Liver (tissue), 9 donors: ENCODE data around the gene ARSD. TPM values are rescaled to one million over a fixed set of nuclear protein-coding genes. Genes with fewer than 3 reads are reported as not detected.

Source experiments
- DNase-seq: peaks from one replicate; pipeline ENCODE4 v3.0.0-alpha.2; 2017; ENCODE audit warnings: low spot score
- H3K27ac ChIP-seq, 2 donors: one replicate each; pipeline ENCODE4 v1.7.0; 2013; ENCODE audit warnings: inconsistent platforms in 2 of 2, low read length in 2 of 2, control low read depth in 1 of 2, low read depth in 1 of 2, mild to moderate bottlenecking in 1 of 2
- H3K27me3 ChIP-seq, 4 donors: one replicate each; pipeline versions ENCODE4 v1.6.1 to v1.7.0; 2013; ENCODE audit warnings: low read length in 3 of 4, inconsistent platforms in 1 of 4, mild to moderate bottlenecking in 1 of 4, moderate library complexity in 1 of 4; ENCODE audit not compliant: control insufficient read depth in 4 of 4, insufficient read depth in 4 of 4
- H3K36me3 ChIP-seq, 4 donors: one replicate each; pipeline versions ENCODE4 v1.6.1 to v1.7.0; 2013; ENCODE audit warnings: low read length in 3 of 4, mild to moderate bottlenecking in 3 of 4, low read depth in 1 of 4, moderate library complexity in 1 of 4; ENCODE audit not compliant: control insufficient read depth in 4 of 4, insufficient read depth in 3 of 4
- H3K4me1 ChIP-seq, 4 donors: one replicate each; pipeline versions ENCODE4 v1.6.1 to v1.7.0; 2013; ENCODE audit warnings: low read length in 3 of 4, mild to moderate bottlenecking in 3 of 4, moderate library complexity in 1 of 4; ENCODE audit not compliant: control insufficient read depth in 4 of 4, insufficient read depth in 4 of 4
- H3K4me3 ChIP-seq, 3 donors: one replicate each; pipeline versions ENCODE4 v1.6.1 to v1.7.0; 2013; ENCODE audit warnings: low read length in 3 of 3, control low read depth in 1 of 3, low read depth in 1 of 3, mild to moderate bottlenecking in 1 of 3
- H3K9ac ChIP-seq, 2 donors: one replicate each; pipeline ENCODE4 v1.7.0; 2013; ENCODE audit warnings: low read length in 2 of 2, mild to moderate bottlenecking in 2 of 2, moderate library complexity in 2 of 2, control low read depth in 1 of 2, low read depth in 1 of 2
- H3K9me3 ChIP-seq, 4 donors: one replicate each; pipeline versions ENCODE4 v1.6.1 to v1.7.0; 2013; ENCODE audit warnings: low read length in 3 of 4; ENCODE audit not compliant: control insufficient read depth in 4 of 4
- ATF3 ChIP-seq: IDR thresholded peaks from 2 replicates; pipeline ENCODE4 v1.6.1; 2016; ENCODE audit warnings: antibody characterized with exemption
- CTCF ChIP-seq: fragments of 150-350 bp; IDR thresholded peaks from 2 replicates; pipeline ENCODE4 v1.5.1; 2017; ENCODE audit warnings: improper control_type of control experiment, low read depth, low read length; ENCODE audit not compliant: missing input control
- EGR1 ChIP-seq, 2 donors: IDR thresholded peaks; 2 replicates each; pipeline ENCODE4 v1.6.1; 2016 to 2018; ENCODE audit warnings: antibody characterized with exemption in 2 of 2, low read depth in 2 of 2
- FOXA1 ChIP-seq: IDR thresholded peaks from 2 replicates; pipeline ENCODE4 v1.6.1; 2016; ENCODE audit warnings: antibody characterized with exemption
- FOXA2 ChIP-seq: IDR thresholded peaks from 2 replicates; pipeline ENCODE4 v1.6.1; 2016; ENCODE audit warnings: antibody characterized with exemption
- GABPA ChIP-seq, 2 donors: IDR thresholded peaks in 1 of 2; conservative IDR thresholded peaks in 1 of 2; 2 replicates each; pipeline ENCODE4 v1.6.1; 2016; ENCODE audit warnings: antibody characterized with exemption in 2 of 2, mild to moderate bottlenecking in 1 of 2, moderate library complexity in 1 of 2
- HNF4A ChIP-seq, 2 donors: conservative IDR thresholded peaks; 2 replicates each; pipeline ENCODE4 v1.6.1; 2016; ENCODE audit warnings: antibody characterized with exemption in 2 of 2, mild to moderate bottlenecking in 2 of 2
- HNF4G ChIP-seq: IDR thresholded peaks from 2 replicates; pipeline ENCODE4 v1.6.1; 2016; ENCODE audit warnings: antibody characterized with exemption
- JUND ChIP-seq, 2 donors: IDR thresholded peaks; 2 replicates each; pipeline ENCODE4 v1.6.1; 2016; ENCODE audit warnings: antibody characterized with exemption in 2 of 2
- NR2F2 ChIP-seq: IDR thresholded peaks from 2 replicates; pipeline ENCODE4 v1.6.1; 2016; ENCODE audit warnings: antibody characterized with exemption
- RAD21 ChIP-seq, 2 donors: IDR thresholded peaks; 2 replicates each; pipeline ENCODE4 v1.6.1; 2016; ENCODE audit warnings: antibody characterized with exemption in 2 of 2, mild to moderate bottlenecking in 2 of 2
- RXRA ChIP-seq, 2 donors: IDR thresholded peaks; 2 replicates each; pipeline ENCODE4 v1.6.1; 2017 to 2018; ENCODE audit warnings: antibody characterized with exemption in 2 of 2, mild to moderate bottlenecking in 1 of 2
- SP1 ChIP-seq: IDR thresholded peaks from 2 replicates; pipeline ENCODE4 v1.6.1; 2018; ENCODE audit warnings: antibody characterized with exemption, mild to moderate bottlenecking
- TAF1 ChIP-seq: conservative IDR thresholded peaks from 2 replicates; pipeline ENCODE4 v1.6.1; 2016; ENCODE audit warnings: antibody characterized with exemption, mild to moderate bottlenecking
- YY1 ChIP-seq: IDR thresholded peaks from 2 replicates; pipeline ENCODE4 v1.6.1; 2016; ENCODE audit warnings: antibody characterized with exemption, mild to moderate bottlenecking
- ZBTB33 ChIP-seq: IDR thresholded peaks from 2 replicates; pipeline ENCODE4 v1.6.1; 2016; ENCODE audit warnings: antibody characterized with exemption
- WGBS: extraction: QIAGEN DNeasy Blood & Tissue Kit; methylation state at CpG from one replicate; pipeline ENCODE4 v1.1.7; 2013; 5-methylcytosine and 5-hydroxymethylcytosine counted together
- polyA plus RNA-seq, 2 donors: library from polyadenylated mRNA; stranded (reverse) in 1 of 2; unstranded in 1 of 2; fragments of 200-250 nt in 1 of 2; fragments of >200 nt in 1 of 2; fragmentation: Nextera tagmentation in 1 of 2; extraction: Ambion mirVana in 1 of 2; gene quantifications; one replicate each; pipeline versions ENCODE4 v1.2.1 to v1.2.3, GENCODE V29; 2013 to 2015
- total RNA-seq, 2 donors: library from RNA; depleted of rRNA; stranded (reverse); fragments of >200 nt; gene quantifications; one replicate each; pipeline ENCODE4 v1.2.3, GENCODE V29; 2014
- TF ChIP-seq, protein P1 (sequence below): IDR thresholded peaks from 2 replicates; pipeline ENCODE4 v1.6.1; 2016; ENCODE audit warnings: antibody characterized with exemption
- TF ChIP-seq, protein P2 (sequence below): IDR thresholded peaks from 2 replicates; pipeline ENCODE4 v1.6.1; 2016; ENCODE audit warnings: antibody characterized with exemption, mild to moderate bottlenecking
- donor health status: healthy.
- donor health status: healthy.
- donor health status: healthy.
- donor health status: healthy.
- donor health status: healthy.

ARSD gene
- total and polyA plus RNA-seq, 4 donors = 11.3 to 42.4 (median 19.5) TPM

GRCh38 chrX:2875136-2875481 is 54.0 kb downstream of the ARSD start:
- H3K9me3 ChIP-seq = no peaks in the 10 kb centered on the region
- no peak overlapping the region for H3K4me3 ChIP-seq
- no peak for DNase-seq
- peaks cover 0 to 2% (median 0%) of the 10 kb centered on the region in 4 donors for H3K36me3 ChIP-seq
- WGBS = 98% methylated on average over 3 of the region's 3 CpGs
- H3K27ac ChIP-seq = no peak overlapping the region
- H3K4me1 ChIP-seq = peaks cover 0 to 3% (median 2%) of the 10 kb centered on the region in 4 donors
- H3K9ac ChIP-seq = no peak overlapping the region
- H3K27me3 ChIP-seq = no peaks in the 10 kb centered on the region
- TF ChIP-seq SP1 = no peak
- no peak for TF ChIP-seq ATF3
- TF ChIP-seq RAD21 (IDR thresholded peaks at IDR 0.05) = no peak
- TF ChIP-seq, protein P1, sequence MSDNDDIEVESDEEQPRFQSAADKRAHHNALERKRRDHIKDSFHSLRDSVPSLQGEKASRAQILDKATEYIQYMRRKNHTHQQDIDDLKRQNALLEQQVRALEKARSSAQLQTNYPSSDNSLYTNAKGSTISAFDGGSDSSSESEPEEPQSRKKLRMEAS = no peak
- TF ChIP-seq RXRA (IDR thresholded peaks at IDR 0.05) = no peak
- no peak for TF ChIP-seq FOXA1
- no peak for TF ChIP-seq ZBTB33
- TF ChIP-seq TAF1 = no peak
- TF ChIP-seq YY1 = no peak
- no peak for TF ChIP-seq HNF4G
- no peak for TF ChIP-seq HNF4A (conservative IDR thresholded peaks at IDR 0.05)
- TF ChIP-seq, protein P2, sequence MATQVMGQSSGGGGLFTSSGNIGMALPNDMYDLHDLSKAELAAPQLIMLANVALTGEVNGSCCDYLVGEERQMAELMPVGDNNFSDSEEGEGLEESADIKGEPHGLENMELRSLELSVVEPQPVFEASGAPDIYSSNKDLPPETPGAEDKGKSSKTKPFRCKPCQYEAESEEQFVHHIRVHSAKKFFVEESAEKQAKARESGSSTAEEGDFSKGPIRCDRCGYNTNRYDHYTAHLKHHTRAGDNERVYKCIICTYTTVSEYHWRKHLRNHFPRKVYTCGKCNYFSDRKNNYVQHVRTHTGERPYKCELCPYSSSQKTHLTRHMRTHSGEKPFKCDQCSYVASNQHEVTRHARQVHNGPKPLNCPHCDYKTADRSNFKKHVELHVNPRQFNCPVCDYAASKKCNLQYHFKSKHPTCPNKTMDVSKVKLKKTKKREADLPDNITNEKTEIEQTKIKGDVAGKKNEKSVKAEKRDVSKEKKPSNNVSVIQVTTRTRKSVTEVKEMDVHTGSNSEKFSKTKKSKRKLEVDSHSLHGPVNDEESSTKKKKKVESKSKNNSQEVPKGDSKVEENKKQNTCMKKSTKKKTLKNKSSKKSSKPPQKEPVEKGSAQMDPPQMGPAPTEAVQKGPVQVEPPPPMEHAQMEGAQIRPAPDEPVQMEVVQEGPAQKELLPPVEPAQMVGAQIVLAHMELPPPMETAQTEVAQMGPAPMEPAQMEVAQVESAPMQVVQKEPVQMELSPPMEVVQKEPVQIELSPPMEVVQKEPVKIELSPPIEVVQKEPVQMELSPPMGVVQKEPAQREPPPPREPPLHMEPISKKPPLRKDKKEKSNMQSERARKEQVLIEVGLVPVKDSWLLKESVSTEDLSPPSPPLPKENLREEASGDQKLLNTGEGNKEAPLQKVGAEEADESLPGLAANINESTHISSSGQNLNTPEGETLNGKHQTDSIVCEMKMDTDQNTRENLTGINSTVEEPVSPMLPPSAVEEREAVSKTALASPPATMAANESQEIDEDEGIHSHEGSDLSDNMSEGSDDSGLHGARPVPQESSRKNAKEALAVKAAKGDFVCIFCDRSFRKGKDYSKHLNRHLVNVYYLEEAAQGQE = no peak
- TF ChIP-seq GABPA (IDR thresholded peaks at IDR 0.05 in 1 of 2, conservative IDR thresholded peaks at IDR 0.05 in 1 of 2) = no peak
- TF ChIP-seq JUND (IDR thresholded peaks at IDR 0.05) = no peak
- no peak for TF ChIP-seq EGR1 (IDR thresholded peaks at IDR 0.05; ENCODE audit: low read depth in 2 of 2)

DNA sequence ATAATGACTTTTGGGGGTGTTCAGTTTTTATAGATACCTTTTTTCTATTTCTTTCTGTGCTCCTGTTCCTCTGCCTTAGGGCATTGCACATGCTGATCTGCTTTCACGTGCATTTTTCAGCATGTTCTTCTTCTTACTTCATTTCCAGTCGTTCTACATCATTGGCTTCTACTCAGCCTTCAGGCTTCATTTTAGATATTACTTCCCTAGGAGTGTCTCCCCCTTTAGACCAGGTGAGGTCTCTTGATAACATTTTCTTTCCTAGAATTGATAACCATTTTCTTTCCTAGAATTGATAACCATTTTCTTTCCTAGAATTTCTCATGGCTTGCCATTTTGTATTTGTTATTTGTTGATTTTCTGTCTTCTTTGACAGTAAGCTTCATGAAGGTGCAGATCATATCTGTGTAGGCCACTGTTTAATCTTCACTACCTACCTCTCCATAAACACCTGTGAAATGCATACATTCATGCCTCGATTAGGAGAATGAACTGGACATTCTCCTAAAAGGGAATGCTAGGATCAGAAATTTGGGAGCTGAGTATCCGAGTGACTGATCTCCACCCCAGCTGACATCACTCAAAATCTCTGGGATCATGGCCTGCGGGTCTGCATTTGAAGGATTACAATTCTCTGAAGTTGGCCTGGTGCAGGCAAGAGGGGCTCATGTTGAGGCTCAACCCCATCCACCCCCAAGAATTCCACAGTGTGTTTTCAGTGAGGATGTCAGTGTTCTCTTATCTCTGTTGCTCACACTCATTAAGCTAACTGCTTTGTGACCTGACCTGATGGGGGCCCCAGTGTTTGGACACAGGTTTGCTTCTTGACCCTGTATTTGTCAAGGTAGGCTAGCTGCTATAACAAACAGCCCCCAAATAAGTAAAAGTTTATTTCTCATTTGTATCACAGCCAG is 54.7 kb downstream of the ARSD start:
- Histone ChIP-seq H3K36me3 (peaks cover 0 to 2% (median 0%) of the 10 kb centered on the region in 4 donors), H3K9me3 (no peaks in the 10 kb centered on the region), H3K9ac (no peak overlapping the region), H3K4me1 (peaks cover 0 to 3% (median 2%) of the 10 kb centered on the region in 4 donors), H3K27ac (no peak overlapping the region), H3K4me3 (no peak overlapping the region), H3K27me3 (no peaks in the 10 kb centered on the region)
- no peak for DNase-seq
- 93% methylated on average over 5 of the region's 5 CpGs for WGBS
- TF ChIP-seq, protein P1 = no peak
- no peak for TF ChIP-seq FOXA1
- TF ChIP-seq ZBTB33 = no peak
- no peak for TF ChIP-seq SP1
- no peak for TF ChIP-seq HNF4G
- no peak for TF ChIP-seq CTCF
- no peak for TF ChIP-seq YY1
- no peak for TF ChIP-seq HNF4A (conservative IDR thresholded peaks at IDR 0.05)
- TF ChIP-seq EGR1 (IDR thresholded peaks at IDR 0.05; ENCODE audit: low read depth in 2 of 2) = no peak
- no peak for TF ChIP-seq NR2F2
- TF ChIP-seq TAF1 = no peak
- TF ChIP-seq FOXA2 = no peak
- no peak for TF ChIP-seq GABPA (IDR thresholded peaks at IDR 0.05 in 1 of 2, conservative IDR thresholded peaks at IDR 0.05 in 1 of 2)
- no peak for TF ChIP-seq ATF3
- TF ChIP-seq RXRA (IDR thresholded peaks at IDR 0.05) = no peak
